GM12878 (cell line): ENCODE data around the gene FABP6. TPM values are rescaled to one million over a fixed set of nuclear protein-coding genes. Genes with fewer than 3 reads are reported as not detected.

ENCODE experiments used
- CHD1 ChIP-seq: IDR thresholded peaks from 2 replicates; pipeline ENCODE4 v1.6.1; 2012; ENCODE audit warnings: low read depth, low read length, improper control_type of control experiment
- ESRRA ChIP-seq: IDR thresholded peaks from 2 replicates; pipeline ENCODE4 v1.6.1; 2012; ENCODE audit warnings: mild to moderate bottlenecking, low read length, improper control_type of control experiment
- EZH2 ChIP-seq: IDR thresholded peaks from 2 replicates; pipeline ENCODE4 v1.6.1; 2012; ENCODE audit warnings: low read depth, mild to moderate bottlenecking, control low read depth, inconsistent platforms, low read length, borderline replicate concordance; ENCODE audit not compliant: control insufficient read depth
- FOXM1 ChIP-seq: IDR thresholded peaks from 2 replicates; pipeline ENCODE4 v1.6.1; 2012; ENCODE audit warnings: low read depth, mild to moderate bottlenecking, inconsistent platforms, low read length, moderate library complexity
- IRF3 ChIP-seq: fragments of 450-650 bp; IDR thresholded peaks from 2 replicates; pipeline ENCODE4 v1.6.1; 2014; ENCODE audit warnings: mild to moderate bottlenecking
- MXI1 ChIP-seq: fragments of 150-350 bp; IDR thresholded peaks from 2 replicates; pipeline ENCODE4 v1.6.1; 2011; ENCODE audit warnings: low read depth, mild to moderate bottlenecking, inconsistent platforms, low read length, improper control_type of control experiment
- POLR2A ChIP-seq: IDR thresholded peaks from 2 replicates; pipeline ENCODE4 v1.6.1; 2011; ENCODE audit warnings: low read depth, mild to moderate bottlenecking, low read length
- REST ChIP-seq: IDR thresholded peaks from 2 replicates; pipeline ENCODE4 v1.6.1; 2012; ENCODE audit warnings: mild to moderate bottlenecking, low read depth, low read length
- SKIL ChIP-seq: fragments of 450-650 bp; IDR thresholded peaks from 2 replicates; pipeline ENCODE4 v1.6.1; 2017; ENCODE audit warnings: mild to moderate bottlenecking, low read depth, inconsistent platforms; ENCODE audit not compliant: poor library complexity, severe bottlenecking
- SP1 ChIP-seq: IDR thresholded peaks from one replicate; pipeline ENCODE4 v1.6.1; 2011; ENCODE audit warnings: low read depth, low read length
- TARDBP ChIP-seq: IDR thresholded peaks from 2 replicates; pipeline ENCODE4 v1.6.1; 2016; ENCODE audit warnings: borderline replicate concordance
- ZBTB11 ChIP-seq: fragments of 450-650 bp; formaldehyde crosslinking; IDR thresholded peaks from 2 replicates; pipeline ENCODE4 v1.5.0; 2022; ENCODE audit warnings: mild to moderate bottlenecking, missing genetic modification characterization
- ZNF207 ChIP-seq: fragments of 450-650 bp; IDR thresholded peaks from 2 replicates; pipeline ENCODE4 v1.6.1; 2014; ENCODE audit warnings: antibody characterized with exemption, mild to moderate bottlenecking, borderline replicate concordance
- polyA plus RNA-seq, 11 experiments: library from polyadenylated mRNA; depleted of rRNA in 4 of 11; unstranded in 6 of 11; stranded (reverse) in 5 of 11; fragments of >200 nt; fragmentation: Nextera tagmentation in 4 of 11; fragmentation: Illumina TruSeq in 1 of 11; extraction: Ambion mirVana in 4 of 11; extraction: Trizol in 1 of 11; gene quantifications; 1 replicate in 1 of 11; 2 replicates in 10 of 11; pipeline versions ENCODE4 v1.2.1 to v1.2.3, GENCODE V29; 2011 to 2016; ENCODE audit warnings: inconsistent platforms in 2 of 11, missing spikeins in 2 of 11, low read depth in 1 of 11
- total RNA-seq, 4 experiments: library from RNA; depleted of rRNA in 3 of 4; stranded (reverse); fragments of >200 nt in 3 of 4; fragmentation: Illumina TruSeq in 1 of 4; extraction: Trizol in 1 of 4; gene quantifications; 2 replicates each; pipeline versions ENCODE4 v1.2.1 to v1.2.3, GENCODE V29; 2013 to 2021

The FABP6 gene
- total and polyA plus RNA-seq, 10 of the 15 experiments (the other 5 are each of a cell fraction or from before 2014, with no cell fraction given) = 0.66 to 8.1 (median 2.4) TPM

- TF ChIP-seq ZBTB11 (CRISPR knock-in tag) = no peak
- no peak for TF ChIP-seq SKIL
- no peak for TF ChIP-seq TARDBP
- no peak for TF ChIP-seq REST
- no peak for TF ChIP-seq ESRRA
- TF ChIP-seq SP1 = no peak
- no peak for TF ChIP-seq ZNF207
- no peak for TF ChIP-seq FOXM1
- no peak for TF ChIP-seq POLR2A
- TF ChIP-seq IRF3 = no peak
- no peak for TF ChIP-seq MXI1
- no peak for TF ChIP-seq CHD1
- no peak for TF ChIP-seq EZH2
Observed at GRCh38 chr5:160185626-160186360, 43.5 kb upstream of the FABP6 start (continued).
